Prostate gland (tissue), 2 donors: ENCODE data around the gene ZNF804A.

Source experiments
- CTCF ChIP-seq, 4 experiments: fragments of 200-600 bp in 2 of 4; fragments of 450-650 bp in 2 of 4; sonication (generic) in 2 of 4; IDR thresholded peaks; 1 replicate in 3 of 4; 2 replicates in 1 of 4; pipeline ENCODE4 v1.5.1; 2016 to 2019; ENCODE audit warnings: antibody characterized with exemption in 4 of 4, mild to moderate bottlenecking in 2 of 4, moderate library complexity in 2 of 4
- POLR2A ChIP-seq: fragments of 450-650 bp; IDR thresholded peaks from one replicate; pipeline ENCODE4 v1.6.1; 2016; ENCODE audit warnings: antibody characterized with exemption, mild to moderate bottlenecking

GRCh38 chr2:184624311-184624710, 26.0 kb downstream of the ZNF804A start:
- TF ChIP-seq POLR2A (no peak), CTCF (IDR thresholded peaks at IDR 0.05) (no peak)
